ENCODE data around the gene DPH1.

- TF ChIP-seq, protein P1, sequence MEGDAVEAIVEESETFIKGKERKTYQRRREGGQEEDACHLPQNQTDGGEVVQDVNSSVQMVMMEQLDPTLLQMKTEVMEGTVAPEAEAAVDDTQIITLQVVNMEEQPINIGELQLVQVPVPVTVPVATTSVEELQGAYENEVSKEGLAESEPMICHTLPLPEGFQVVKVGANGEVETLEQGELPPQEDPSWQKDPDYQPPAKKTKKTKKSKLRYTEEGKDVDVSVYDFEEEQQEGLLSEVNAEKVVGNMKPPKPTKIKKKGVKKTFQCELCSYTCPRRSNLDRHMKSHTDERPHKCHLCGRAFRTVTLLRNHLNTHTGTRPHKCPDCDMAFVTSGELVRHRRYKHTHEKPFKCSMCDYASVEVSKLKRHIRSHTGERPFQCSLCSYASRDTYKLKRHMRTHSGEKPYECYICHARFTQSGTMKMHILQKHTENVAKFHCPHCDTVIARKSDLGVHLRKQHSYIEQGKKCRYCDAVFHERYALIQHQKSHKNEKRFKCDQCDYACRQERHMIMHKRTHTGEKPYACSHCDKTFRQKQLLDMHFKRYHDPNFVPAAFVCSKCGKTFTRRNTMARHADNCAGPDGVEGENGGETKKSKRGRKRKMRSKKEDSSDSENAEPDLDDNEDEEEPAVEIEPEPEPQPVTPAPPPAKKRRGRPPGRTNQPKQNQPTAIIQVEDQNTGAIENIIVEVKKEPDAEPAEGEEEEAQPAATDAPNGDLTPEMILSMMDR (IDR thresholded peaks at IDR 0.05) = no peak
- no peak for TF ChIP-seq POLR2A (IDR thresholded peaks at IDR 0.05; ENCODE audit: low read depth)
Observed at GRCh38 chr17:2002767-2003329, 27.1 kb upstream of the DPH1 start.

Measured in esophagus muscularis mucosa (tissue), 3 donors.